DND-41 (cell line): Measurements from ENCODE around the gene CYP4F22.
"Not testable (repeated sequence)": the region's sequence is repeated elsewhere in the genome, so short reads cannot be mapped to it uniquely, and the experiment has no call there.

Experiments
- ATAC-seq: fragments of 200-7000 bp; cut with Tn5 transposase; 3 replicates; pipeline ENCODE4 v1.9.1; 2021; ENCODE audit warnings: low read depth; ENCODE audit not compliant: insufficient read depth
- DNase-seq: peaks from one replicate; pipeline ENCODE4 v3.0.0-alpha.2; 2020
- H2AFZ ChIP-seq: 2 replicates; pipeline ENCODE4 v1.6.0; 2012; ENCODE audit warnings: low read depth, low read length
- H3K27ac ChIP-seq: 2 replicates; pipeline ENCODE4 v1.5.1; 2012; ENCODE audit warnings: low read length, inconsistent platforms
- H3K27me3 ChIP-seq: fragments of 200-600 bp; sonication (generic); 2 replicates; pipeline ENCODE4 v1.6.0; 2012; ENCODE audit warnings: low read length, mild to moderate bottlenecking, inconsistent platforms; ENCODE audit not compliant: insufficient read depth, poor library complexity
- H3K36me3 ChIP-seq: 2 replicates; pipeline ENCODE4 v1.5.1; 2012; ENCODE audit warnings: low read length, inconsistent platforms; ENCODE audit not compliant: insufficient read depth
- H3K4me1 ChIP-seq: 2 replicates; pipeline ENCODE4 v1.5.1; 2012; ENCODE audit warnings: mild to moderate bottlenecking, low read length; ENCODE audit not compliant: insufficient read depth
- H3K4me2 ChIP-seq: 2 replicates; pipeline ENCODE4 v1.6.0; 2012; ENCODE audit warnings: mild to moderate bottlenecking, moderate library complexity, low read length, inconsistent platforms; ENCODE audit not compliant: insufficient read depth
- H3K4me3 ChIP-seq, 2 experiments: fragments of 200-600 bp in 1 of 2; shearing (Covaris generic) in 1 of 2; 2 replicates each; pipeline ENCODE4 v1.5.1; 2012 to 2016; ENCODE audit warnings: inconsistent platforms in 2 of 2, low read length in 2 of 2, mild to moderate bottlenecking in 2 of 2, low read depth in 1 of 2, moderate library complexity in 1 of 2
- H3K79me2 ChIP-seq: 2 replicates; pipeline ENCODE4 v1.6.0; 2012; ENCODE audit warnings: low read length, inconsistent platforms; ENCODE audit not compliant: insufficient read depth
- H3K9ac ChIP-seq: 2 replicates; pipeline ENCODE4 v1.6.0; 2012; ENCODE audit warnings: low read depth, mild to moderate bottlenecking, inconsistent platforms, low read length, moderate library complexity
- H3K9me3 ChIP-seq: 2 replicates; pipeline ENCODE4 v1.5.1; 2012; ENCODE audit warnings: low read length, moderate library complexity, mild to moderate bottlenecking, inconsistent platforms; ENCODE audit not compliant: insufficient read depth, severe bottlenecking
- H4K20me1 ChIP-seq: 2 replicates; pipeline ENCODE4 v1.6.0; 2012; ENCODE audit warnings: low read length; ENCODE audit not compliant: insufficient read depth
- CTCF ChIP-seq: IDR thresholded peaks from 2 replicates; pipeline ENCODE4 v1.5.1; 2012; ENCODE audit warnings: borderline replicate concordance, low read length, moderate library complexity, mild to moderate bottlenecking; ENCODE audit not compliant: poor library complexity, severe bottlenecking; ENCODE audit errors: extremely low read depth
- EZH2 ChIP-seq: IDR thresholded peaks from 3 replicates; pipeline ENCODE4 v1.6.1; 2012; ENCODE audit warnings: borderline replicate concordance, low read depth, mild to moderate bottlenecking, moderate library complexity, low read length, inconsistent platforms; ENCODE audit not compliant: severe bottlenecking

The CYP4F22 gene

DNA sequence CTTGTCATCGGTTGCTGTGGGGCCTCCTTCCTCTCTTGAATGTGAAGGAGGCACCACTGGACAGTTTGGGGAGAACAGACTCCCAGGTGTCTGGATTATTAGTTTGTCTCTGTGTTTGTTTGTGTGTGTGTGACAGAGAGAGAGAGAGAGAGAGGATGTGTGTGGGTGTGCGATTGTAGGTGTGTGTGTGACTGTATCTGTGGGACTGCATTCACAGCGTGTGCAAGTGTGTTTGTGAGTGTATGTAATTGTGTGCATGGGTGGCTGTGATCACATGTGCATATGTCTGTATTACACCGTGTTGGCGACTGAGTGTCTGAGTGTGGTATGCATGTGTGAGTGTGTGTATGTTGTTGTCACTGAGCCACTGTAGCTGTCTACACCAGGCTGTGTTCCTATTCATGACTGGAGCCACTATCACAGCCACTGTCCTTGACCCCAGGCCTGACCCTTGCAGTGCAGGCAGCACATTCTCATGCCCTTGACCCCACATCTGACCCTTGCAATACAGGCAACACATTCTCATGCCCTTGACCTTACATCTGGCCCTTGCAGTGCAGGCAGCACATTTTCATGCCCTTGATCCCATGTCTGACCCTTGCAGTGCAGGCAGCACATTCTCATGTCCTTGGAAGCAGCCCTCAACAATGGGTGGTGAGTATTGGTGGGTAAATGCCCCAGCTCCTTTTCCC, 81.6 kb downstream of the CYP4F22 start:
- no peak overlapping the region for H3K9ac ChIP-seq
- ATAC-seq, result no peak
- H3K79me2 ChIP-seq, result no peaks in the 10 kb centered on the region
- no peaks in the 10 kb centered on the region for H3K9me3 ChIP-seq
- H2AFZ ChIP-seq, result no peak overlapping the region
- no peaks in the 10 kb centered on the region for H3K27me3 ChIP-seq
- no peaks in the 10 kb centered on the region for H3K4me1 ChIP-seq
- TF ChIP-seq CTCF, result no peak
- no peak for TF ChIP-seq EZH2
- no peak overlapping the region for H3K27ac ChIP-seq
- no peak overlapping the region for H3K4me2 ChIP-seq
- H3K4me3 ChIP-seq, result no peak overlapping the region
- no peaks in the 10 kb centered on the region for H4K20me1 ChIP-seq
- H3K36me3 ChIP-seq, result no peaks in the 10 kb centered on the region
- no peak for DNase-seq

GRCh38 chr19:15591796-15592195, 83.5 kb downstream of the CYP4F22 start:
- Histone ChIP-seq H3K4me2 (no peak overlapping the region), H3K36me3 (no peaks in the 10 kb centered on the region), H3K9me3 (no peaks in the 10 kb centered on the region), H3K27me3 (no peaks in the 10 kb centered on the region), H3K79me2 (no peaks in the 10 kb centered on the region), H3K27ac (no peak overlapping the region), H2AFZ (no peak overlapping the region), H4K20me1 (no peaks in the 10 kb centered on the region), H3K9ac (no peak overlapping the region), H3K4me3 (no peak overlapping the region), H3K4me1 (no peaks in the 10 kb centered on the region)
- no peak for DNase-seq
- ATAC-seq, result no peak
- TF ChIP-seq CTCF, result no peak
- TF ChIP-seq EZH2, result no peak

DNA sequence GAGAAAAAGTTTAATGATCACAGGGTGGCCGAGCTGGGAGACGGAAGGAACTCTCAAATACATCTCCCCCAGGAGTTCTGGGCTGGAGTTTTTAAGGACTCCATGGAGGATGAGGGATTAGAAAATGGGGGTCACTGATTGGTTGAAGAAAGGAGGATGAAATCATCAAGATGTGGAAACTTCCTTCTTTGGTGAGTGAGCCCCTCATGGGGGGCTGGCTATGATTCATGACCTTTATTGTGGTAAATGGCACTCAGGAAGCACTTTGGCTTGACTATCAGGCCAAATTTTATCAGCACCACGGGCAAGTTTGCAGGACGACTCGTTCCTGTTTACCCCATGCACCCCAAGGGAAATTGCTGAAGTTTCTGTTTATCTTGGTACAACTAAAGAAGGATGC, 84.2 kb downstream of the CYP4F22 start:
- not testable (repeated sequence) for H3K4me2 ChIP-seq, H3K4me3 ChIP-seq, H4K20me1 ChIP-seq, H3K27me3 ChIP-seq, DNase-seq, H2AFZ ChIP-seq, H3K27ac ChIP-seq, H3K9ac ChIP-seq, ATAC-seq, H3K36me3 ChIP-seq, H3K79me2 ChIP-seq, H3K4me1 ChIP-seq, H3K9me3 ChIP-seq

GRCh38 chr19:15593766-15594165, 85.4 kb downstream of the CYP4F22 start:
- H3K4me1 ChIP-seq, DNase-seq, H2AFZ ChIP-seq, H3K27me3 ChIP-seq, H3K79me2 ChIP-seq, H4K20me1 ChIP-seq, H3K9me3 ChIP-seq, H3K4me3 ChIP-seq, H3K9ac ChIP-seq, H3K36me3 ChIP-seq, H3K4me2 ChIP-seq, H3K27ac ChIP-seq, ATAC-seq: not testable (repeated sequence)
